ENCODE results near the gene MACROD1.

MACROD1 gene

DNA sequence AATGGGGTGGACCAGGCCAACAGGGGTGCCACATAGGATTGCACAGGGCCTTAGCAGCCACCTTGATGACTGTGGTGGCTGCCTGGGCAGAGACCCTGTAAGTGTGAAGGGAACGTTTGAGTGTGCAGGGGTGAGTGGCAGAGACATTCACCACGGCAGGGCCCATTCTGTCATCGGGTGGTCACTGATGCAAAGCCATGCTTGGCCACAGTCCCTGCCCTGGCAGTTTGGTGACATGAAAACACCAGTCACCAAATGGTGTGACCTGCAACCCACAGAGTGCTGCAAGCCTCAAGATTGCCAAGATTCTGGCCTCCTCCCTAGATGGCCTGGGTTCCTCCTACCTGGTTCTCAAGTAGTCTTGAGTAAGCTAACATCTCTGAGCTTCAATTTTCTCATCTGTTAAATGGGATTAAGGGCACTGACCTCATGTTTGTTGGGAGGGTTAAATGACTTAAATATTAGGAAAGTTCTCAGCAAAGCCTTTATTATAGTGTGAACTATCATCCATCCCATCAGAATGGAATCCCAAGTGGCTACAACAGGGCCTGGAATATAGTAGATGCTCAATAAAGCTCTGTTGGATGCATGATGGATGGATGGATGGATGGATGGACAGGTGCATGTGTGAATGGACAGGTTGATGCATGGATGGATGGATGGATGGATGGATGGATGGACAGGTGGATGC, 53.0 kb downstream of the MACROD1 start:
- no peak for DNase-seq (ENCODE audit: low read depth)
- no peak overlapping the region for H3K4me3 ChIP-seq (ENCODE audit: control insufficient read depth, low read depth, low read length)
- TF ChIP-seq, protein P1, sequence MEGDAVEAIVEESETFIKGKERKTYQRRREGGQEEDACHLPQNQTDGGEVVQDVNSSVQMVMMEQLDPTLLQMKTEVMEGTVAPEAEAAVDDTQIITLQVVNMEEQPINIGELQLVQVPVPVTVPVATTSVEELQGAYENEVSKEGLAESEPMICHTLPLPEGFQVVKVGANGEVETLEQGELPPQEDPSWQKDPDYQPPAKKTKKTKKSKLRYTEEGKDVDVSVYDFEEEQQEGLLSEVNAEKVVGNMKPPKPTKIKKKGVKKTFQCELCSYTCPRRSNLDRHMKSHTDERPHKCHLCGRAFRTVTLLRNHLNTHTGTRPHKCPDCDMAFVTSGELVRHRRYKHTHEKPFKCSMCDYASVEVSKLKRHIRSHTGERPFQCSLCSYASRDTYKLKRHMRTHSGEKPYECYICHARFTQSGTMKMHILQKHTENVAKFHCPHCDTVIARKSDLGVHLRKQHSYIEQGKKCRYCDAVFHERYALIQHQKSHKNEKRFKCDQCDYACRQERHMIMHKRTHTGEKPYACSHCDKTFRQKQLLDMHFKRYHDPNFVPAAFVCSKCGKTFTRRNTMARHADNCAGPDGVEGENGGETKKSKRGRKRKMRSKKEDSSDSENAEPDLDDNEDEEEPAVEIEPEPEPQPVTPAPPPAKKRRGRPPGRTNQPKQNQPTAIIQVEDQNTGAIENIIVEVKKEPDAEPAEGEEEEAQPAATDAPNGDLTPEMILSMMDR (conservative IDR thresholded peaks at IDR 0.05; ENCODE audit: control insufficient read depth, insufficient read depth, low read depth, low read length), result no peak

- DNase-seq (ENCODE audit: low read depth), result no peak
- TF ChIP-seq, protein P1 (conservative IDR thresholded peaks at IDR 0.05; ENCODE audit: control insufficient read depth, insufficient read depth, low read depth, low read length), result no peak
- no peak overlapping the region for H3K4me3 ChIP-seq (ENCODE audit: control insufficient read depth, low read depth, low read length)
These were observed 55.2 kb downstream of the MACROD1 start for GRCh38 chr11:64110465-64111375.

GRCh38 chr11:64109332-64109731, 56.6 kb downstream of the MACROD1 start:
- H3K4me3 ChIP-seq (ENCODE audit: control insufficient read depth, low read depth, low read length), result no peak overlapping the region
- TF ChIP-seq, protein P1 (conservative IDR thresholded peaks at IDR 0.05; ENCODE audit: control insufficient read depth, insufficient read depth, low read depth, low read length), result no peak
- DNase-seq (ENCODE audit: low read depth), result no peak

DNA sequence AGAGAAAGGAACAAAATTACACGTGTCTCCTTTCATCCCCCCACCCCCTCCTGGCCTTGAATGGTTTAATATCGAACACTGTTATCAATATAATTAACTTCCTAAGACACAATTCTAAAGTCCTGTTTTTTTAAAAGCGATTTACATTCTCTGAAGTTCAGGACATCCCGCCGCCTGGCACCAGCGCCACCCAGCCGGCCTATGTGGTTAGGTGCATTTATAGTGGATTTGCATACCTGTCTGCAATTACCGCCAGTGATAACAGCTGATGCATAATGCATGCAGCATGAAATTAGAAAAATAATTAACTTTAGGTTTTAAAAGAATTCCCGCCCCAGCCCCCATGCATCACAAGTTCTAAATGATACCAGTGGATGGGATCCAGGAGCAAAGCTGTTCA, 58.6 kb downstream of the MACROD1 start:
- no peak overlapping the region for H3K4me3 ChIP-seq (ENCODE audit: control insufficient read depth, low read depth, low read length)
- TF ChIP-seq, protein P1 (conservative IDR thresholded peaks at IDR 0.05; ENCODE audit: control insufficient read depth, insufficient read depth, low read depth, low read length), result no peak
- DNase-seq (ENCODE audit: low read depth), result no peak

GRCh38 chr11:64104632-64105031, 61.3 kb downstream of the MACROD1 start:
- DNase-seq (ENCODE audit: low read depth), result no peak
- H3K4me3 ChIP-seq (ENCODE audit: control insufficient read depth, low read depth, low read length), result no peak overlapping the region
- TF ChIP-seq, protein P1 (conservative IDR thresholded peaks at IDR 0.05; ENCODE audit: control insufficient read depth, insufficient read depth, low read depth, low read length), result no peak

DNA sequence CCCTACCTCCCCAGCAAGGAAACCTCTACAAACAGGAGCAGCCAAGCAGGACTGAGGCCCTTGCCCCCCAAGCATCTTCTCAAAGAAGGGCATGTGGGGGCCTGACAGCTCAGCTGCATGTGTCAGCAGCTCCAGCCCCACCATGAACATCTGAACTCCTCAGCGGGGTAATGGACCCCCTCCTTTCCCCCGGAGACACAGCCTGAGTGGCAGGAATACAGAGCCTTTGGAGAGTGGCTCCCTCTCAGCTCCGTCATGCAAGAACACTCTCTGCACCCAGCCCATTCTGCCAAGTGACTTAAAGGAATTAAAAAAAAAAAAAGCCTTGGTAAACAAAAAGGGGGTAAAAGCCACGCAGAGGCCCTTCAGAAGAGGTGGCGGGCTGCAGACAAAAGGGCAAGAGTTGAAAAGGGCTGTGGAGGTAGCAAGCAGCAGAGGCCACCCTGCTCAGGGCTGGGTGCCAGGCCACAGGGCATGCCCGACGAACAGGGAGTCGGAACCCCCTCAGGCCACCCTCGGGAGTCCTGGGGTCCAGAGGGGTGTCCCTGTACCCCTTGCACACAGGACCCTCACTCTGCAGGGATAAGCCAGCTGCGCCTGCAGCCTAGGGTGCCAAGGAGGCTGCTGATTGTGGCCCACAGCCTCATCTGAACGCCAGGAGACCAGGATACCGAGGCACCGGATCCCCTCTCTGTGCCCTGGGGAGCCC, 62.5 kb downstream of the MACROD1 start:
- TF ChIP-seq, protein P1 (conservative IDR thresholded peaks at IDR 0.05; ENCODE audit: control insufficient read depth, insufficient read depth, low read depth, low read length), result no peak
- H3K4me3 ChIP-seq (ENCODE audit: control insufficient read depth, low read depth, low read length), result no peak overlapping the region
- no peak for DNase-seq (ENCODE audit: low read depth)

All from fibroblast of mammary gland (primary cell).